ENCODE data around the gene EYS.

Gene EYS

GRCh38 chr6:64074981-64075380 is 1632.0 kb downstream of the EYS start:
- CTCF ChIA-PET: no interaction called here
- no peak for DNase-seq
- WGBS (ENCODE audit: insufficient coverage): 83% methylated on average over 1 of the region's 1 CpG
- H3K27ac ChIP-seq (ENCODE audit: insufficient read depth in 1 of 2, low read depth in 1 of 2, low read length in 2 of 2, poor library complexity in 1 of 2, severe bottlenecking in 2 of 2): no peak overlapping the region
- H3K4me1 ChIP-seq (ENCODE audit: control extremely low read depth in 1 of 4, control insufficient read depth in 4 of 4, insufficient read depth in 4 of 4, low read length in 3 of 4): no peaks in the 10 kb centered on the region
- POLR2A ChIA-PET: no interaction called here
- no peaks in the 10 kb centered on the region for H3K9me3 ChIP-seq (ENCODE audit: control extremely low read depth in 1 of 5, control insufficient read depth in 4 of 5, insufficient read depth in 2 of 5, low read depth in 1 of 5, low read length in 4 of 5)
- H3K36me3 ChIP-seq (ENCODE audit: control insufficient read depth in 4 of 4, insufficient read depth in 4 of 4, low read length in 3 of 4): no peaks in the 10 kb centered on the region
- no peaks in the 10 kb centered on the region for H3K27me3 ChIP-seq (replicated peaks in 2 of 5; ENCODE audit: control insufficient read depth in 4 of 5, insufficient read depth in 5 of 5, low read length in 4 of 5)
- H3K4me3 ChIP-seq (ENCODE audit: control insufficient read depth in 1 of 7, extremely low read depth in 1 of 7, insufficient read depth in 4 of 7, low read depth in 2 of 7, low read length in 6 of 7): no peak overlapping the region

- H3K27me3 ChIP-seq (replicated peaks in 2 of 5; ENCODE audit: control insufficient read depth in 4 of 5, insufficient read depth in 5 of 5, low read length in 4 of 5): no peaks in the 10 kb centered on the region
- DNase-seq: no peak
- no peaks in the 10 kb centered on the region for H3K4me1 ChIP-seq (ENCODE audit: control extremely low read depth in 1 of 4, control insufficient read depth in 4 of 4, insufficient read depth in 4 of 4, low read length in 3 of 4)
- no peaks in the 10 kb centered on the region for H3K36me3 ChIP-seq (ENCODE audit: control insufficient read depth in 4 of 4, insufficient read depth in 4 of 4, low read length in 3 of 4)
- WGBS (ENCODE audit: insufficient coverage): no CpG with 5 or more reads among the region's 1 CpG
- H3K4me3 ChIP-seq (ENCODE audit: control insufficient read depth in 1 of 7, extremely low read depth in 1 of 7, insufficient read depth in 4 of 7, low read depth in 2 of 7, low read length in 6 of 7): no peak overlapping the region
- no peaks in the 10 kb centered on the region for H3K9me3 ChIP-seq (ENCODE audit: control extremely low read depth in 1 of 5, control insufficient read depth in 4 of 5, insufficient read depth in 2 of 5, low read depth in 1 of 5, low read length in 4 of 5)
- POLR2A ChIA-PET: no interaction called here
- CTCF ChIA-PET: no interaction called here
- no peak overlapping the region for H3K27ac ChIP-seq (ENCODE audit: insufficient read depth in 1 of 2, low read depth in 1 of 2, low read length in 2 of 2, poor library complexity in 1 of 2, severe bottlenecking in 2 of 2)
Observed at GRCh38 chr6:64072686-64073085, 1634.3 kb downstream of the EYS start.

GRCh38 chr6:64064919-64065318 is 1642.1 kb downstream of the EYS start:
- DNase-seq: no peak
- ChIA-PET POLR2A (no interaction called here), CTCF (no interaction called here)
- H3K4me1 ChIP-seq (ENCODE audit: control extremely low read depth in 1 of 4, control insufficient read depth in 4 of 4, insufficient read depth in 4 of 4, low read length in 3 of 4): no peaks in the 10 kb centered on the region
- no peaks in the 10 kb centered on the region for H3K36me3 ChIP-seq (ENCODE audit: control insufficient read depth in 4 of 4, insufficient read depth in 4 of 4, low read length in 3 of 4)
- H3K4me3 ChIP-seq (ENCODE audit: control insufficient read depth in 1 of 7, extremely low read depth in 1 of 7, insufficient read depth in 4 of 7, low read depth in 2 of 7, low read length in 6 of 7): no peak overlapping the region
- H3K9me3 ChIP-seq (ENCODE audit: control extremely low read depth in 1 of 5, control insufficient read depth in 4 of 5, insufficient read depth in 2 of 5, low read depth in 1 of 5, low read length in 4 of 5): no peaks in the 10 kb centered on the region
- H3K27me3 ChIP-seq (replicated peaks in 2 of 5; ENCODE audit: control insufficient read depth in 4 of 5, insufficient read depth in 5 of 5, low read length in 4 of 5): no peaks in the 10 kb centered on the region
- no peak overlapping the region for H3K27ac ChIP-seq (ENCODE audit: insufficient read depth in 1 of 2, low read depth in 1 of 2, low read length in 2 of 2, poor library complexity in 1 of 2, severe bottlenecking in 2 of 2)
- no CpG with 5 or more reads among the region's 1 CpG for WGBS (ENCODE audit: insufficient coverage)

GRCh38 chr6:64062960-64063683 is 1643.9 kb downstream of the EYS start:
- no peaks in the 10 kb centered on the region for H3K9me3 ChIP-seq (ENCODE audit: control extremely low read depth in 1 of 5, control insufficient read depth in 4 of 5, insufficient read depth in 2 of 5, low read depth in 1 of 5, low read length in 4 of 5)
- H3K4me1 ChIP-seq (ENCODE audit: control extremely low read depth in 1 of 4, control insufficient read depth in 4 of 4, insufficient read depth in 4 of 4, low read length in 3 of 4): no peaks in the 10 kb centered on the region
- H3K27me3 ChIP-seq (replicated peaks in 2 of 5; ENCODE audit: control insufficient read depth in 4 of 5, insufficient read depth in 5 of 5, low read length in 4 of 5): no peaks in the 10 kb centered on the region
- no peak overlapping the region for H3K4me3 ChIP-seq (ENCODE audit: control insufficient read depth in 1 of 7, extremely low read depth in 1 of 7, insufficient read depth in 4 of 7, low read depth in 2 of 7, low read length in 6 of 7)
- CTCF ChIA-PET: no interaction called here
- no peak for DNase-seq
- no peaks in the 10 kb centered on the region for H3K36me3 ChIP-seq (ENCODE audit: control insufficient read depth in 4 of 4, insufficient read depth in 4 of 4, low read length in 3 of 4)
- no peak overlapping the region for H3K27ac ChIP-seq (ENCODE audit: insufficient read depth in 1 of 2, low read depth in 1 of 2, low read length in 2 of 2, poor library complexity in 1 of 2, severe bottlenecking in 2 of 2)
- WGBS (ENCODE audit: insufficient coverage): 95% methylated on average over 3 of the region's 5 CpGs
- POLR2A ChIA-PET: no interaction called here

GRCh38 chr6:64054861-64055260 is 1652.2 kb downstream of the EYS start:
- Histone ChIP-seq H3K4me1 (ENCODE audit: control extremely low read depth in 1 of 4, control insufficient read depth in 4 of 4, insufficient read depth in 4 of 4, low read length in 3 of 4) (no peaks in the 10 kb centered on the region), H3K27me3 (replicated peaks in 2 of 5; ENCODE audit: control insufficient read depth in 4 of 5, insufficient read depth in 5 of 5, low read length in 4 of 5) (no peaks in the 10 kb centered on the region), H3K27ac (ENCODE audit: insufficient read depth in 1 of 2, low read depth in 1 of 2, low read length in 2 of 2, poor library complexity in 1 of 2, severe bottlenecking in 2 of 2) (no peak overlapping the region), H3K36me3 (ENCODE audit: control insufficient read depth in 4 of 4, insufficient read depth in 4 of 4, low read length in 3 of 4) (no peaks in the 10 kb centered on the region), H3K9me3 (ENCODE audit: control extremely low read depth in 1 of 5, control insufficient read depth in 4 of 5, insufficient read depth in 2 of 5, low read depth in 1 of 5, low read length in 4 of 5) (no peaks in the 10 kb centered on the region), H3K4me3 (ENCODE audit: control insufficient read depth in 1 of 7, extremely low read depth in 1 of 7, insufficient read depth in 4 of 7, low read depth in 2 of 7, low read length in 6 of 7) (no peak overlapping the region)
- DNase-seq: no peak
- ChIA-PET CTCF (no interaction called here), POLR2A (no interaction called here)
- no CpG with 5 or more reads among the region's 1 CpG for WGBS (ENCODE audit: insufficient coverage)

GRCh38 chr6:64050590-64050989 is 1656.4 kb downstream of the EYS start:
- WGBS (ENCODE audit: insufficient coverage): no CpG with 5 or more reads among the region's 1 CpG
- no peaks in the 10 kb centered on the region for H3K27me3 ChIP-seq (replicated peaks in 2 of 5; ENCODE audit: control insufficient read depth in 4 of 5, insufficient read depth in 5 of 5, low read length in 4 of 5)
- no peak overlapping the region for H3K27ac ChIP-seq (ENCODE audit: insufficient read depth in 1 of 2, low read depth in 1 of 2, low read length in 2 of 2, poor library complexity in 1 of 2, severe bottlenecking in 2 of 2)
- H3K9me3 ChIP-seq (ENCODE audit: control extremely low read depth in 1 of 5, control insufficient read depth in 4 of 5, insufficient read depth in 2 of 5, low read depth in 1 of 5, low read length in 4 of 5): no peaks in the 10 kb centered on the region
- H3K4me1 ChIP-seq (ENCODE audit: control extremely low read depth in 1 of 4, control insufficient read depth in 4 of 4, insufficient read depth in 4 of 4, low read length in 3 of 4): no peaks in the 10 kb centered on the region
- ChIA-PET POLR2A (no interaction called here), CTCF (no interaction called here)
- no peaks in the 10 kb centered on the region for H3K36me3 ChIP-seq (ENCODE audit: control insufficient read depth in 4 of 4, insufficient read depth in 4 of 4, low read length in 3 of 4)
- no peak for DNase-seq
- H3K4me3 ChIP-seq (ENCODE audit: control insufficient read depth in 1 of 7, extremely low read depth in 1 of 7, insufficient read depth in 4 of 7, low read depth in 2 of 7, low read length in 6 of 7): no peak overlapping the region

GRCh38 chr6:64049736-64050135 is 1657.3 kb downstream of the EYS start:
- CTCF ChIA-PET: no interaction called here
- H3K4me3 ChIP-seq (ENCODE audit: control insufficient read depth in 1 of 7, extremely low read depth in 1 of 7, insufficient read depth in 4 of 7, low read depth in 2 of 7, low read length in 6 of 7): no peak overlapping the region
- DNase-seq: no peak
- H3K9me3 ChIP-seq (ENCODE audit: control extremely low read depth in 1 of 5, control insufficient read depth in 4 of 5, insufficient read depth in 2 of 5, low read depth in 1 of 5, low read length in 4 of 5): no peaks in the 10 kb centered on the region
- POLR2A ChIA-PET: no interaction called here
- no peaks in the 10 kb centered on the region for H3K27me3 ChIP-seq (replicated peaks in 2 of 5; ENCODE audit: control insufficient read depth in 4 of 5, insufficient read depth in 5 of 5, low read length in 4 of 5)
- no peak overlapping the region for H3K27ac ChIP-seq (ENCODE audit: insufficient read depth in 1 of 2, low read depth in 1 of 2, low read length in 2 of 2, poor library complexity in 1 of 2, severe bottlenecking in 2 of 2)
- H3K4me1 ChIP-seq (ENCODE audit: control extremely low read depth in 1 of 4, control insufficient read depth in 4 of 4, insufficient read depth in 4 of 4, low read length in 3 of 4): no peaks in the 10 kb centered on the region
- WGBS (ENCODE audit: insufficient coverage): 83% methylated on average over 1 of the region's 2 CpGs
- no peaks in the 10 kb centered on the region for H3K36me3 ChIP-seq (ENCODE audit: control insufficient read depth in 4 of 4, insufficient read depth in 4 of 4, low read length in 3 of 4)
